GM12892 (cell line): ENCODE measurements around the gene PROM2.

ENCODE experiments used
- DNase-seq: peaks from one replicate; pipeline ENCODE4 v3.0.0; 2011; ENCODE audit not compliant: insufficient read length
- FAIRE-seq: peaks from 2 replicates; lab custom pipeline; 2011; peaks lifted over from hg19 to GRCh38; lab: Jason Lieb, UNC
- POLR2A ChIP-seq: IDR thresholded peaks from 2 replicates; pipeline ENCODE4 v1.6.1; 2011; ENCODE audit warnings: low read depth, low read length, control low read depth
- POLR2AphosphoS5 ChIP-seq: IDR thresholded peaks from 2 replicates; pipeline ENCODE4 v1.6.1; 2011; ENCODE audit warnings: low read depth, low read length, control low read depth
- TAF1 ChIP-seq: IDR thresholded peaks from 2 replicates; pipeline ENCODE4 v1.6.1; 2011; ENCODE audit warnings: low read depth, mild to moderate bottlenecking, control low read depth, low read length, borderline replicate concordance

The PROM2 gene

GRCh38 chr2:95292623-95293260 is 18.5 kb downstream of the PROM2 start:
- DNase-seq (no peak), FAIRE-seq (no peak)
- no peak for TF ChIP-seq TAF1
- TF ChIP-seq POLR2A: no peak
- no peak for TF ChIP-seq POLR2AphosphoS5

GRCh38 chr2:95294579-95295250 is 20.5 kb downstream of the PROM2 start:
- TF ChIP-seq POLR2A (no peak), TAF1 (no peak), POLR2AphosphoS5 (no peak)
- DNase-seq: no peak
- FAIRE-seq: no peak

GRCh38 chr2:95295376-95295775 is 21.1 kb downstream of the PROM2 start:
- no peak for FAIRE-seq

GRCh38 chr2:95296011-95296410 is 21.8 kb downstream of the PROM2 start:
- no peak for FAIRE-seq
- no peak for DNase-seq
- TF ChIP-seq POLR2A: no peak
- no peak for TF ChIP-seq TAF1
- no peak for TF ChIP-seq POLR2AphosphoS5

More at GRCh38 chr2:95295376-95295775, 21.1 kb downstream of the PROM2 start:
- TF ChIP-seq POLR2AphosphoS5 (no peak), TAF1 (no peak), POLR2A (no peak)
- no peak for DNase-seq

- TF ChIP-seq POLR2AphosphoS5 (no peak), TAF1 (no peak), POLR2A (no peak)
- FAIRE-seq (no peak), DNase-seq (no peak)
Measured at GRCh38 chr2:95296880-95297487, 22.7 kb downstream of the PROM2 start, which contains the start of gene KCNIP3. TSS of gene KCNIP3 (plus strand) at chr2:95297347. CDS start at chr2:95297439, 92 bp downstream.

GRCh38 chr2:95297639-95298395 is 23.6 kb downstream of the PROM2 start:
- no peak for FAIRE-seq
- DNase-seq: no peak
- TF ChIP-seq POLR2A: no peak
- TF ChIP-seq TAF1: no peak
- TF ChIP-seq POLR2AphosphoS5: no peak

- no peak for TF ChIP-seq POLR2AphosphoS5
- TF ChIP-seq POLR2A: no peak
- no peak for TF ChIP-seq TAF1
- FAIRE-seq (no peak), DNase-seq (no peak)
Measured at GRCh38 chr2:95298486-95299111, 24.4 kb downstream of the PROM2 start.

- FAIRE-seq (no peak), DNase-seq (no peak)
- TF ChIP-seq TAF1: no peak
- no peak for TF ChIP-seq POLR2AphosphoS5
- no peak for TF ChIP-seq POLR2A
Measured at GRCh38 chr2:95299961-95300360, 25.7 kb downstream of the PROM2 start.

GRCh38 chr2:95300450-95300849 is 26.2 kb downstream of the PROM2 start:
- DNase-seq: no peak
- no peak for FAIRE-seq
- no peak for TF ChIP-seq POLR2A

- DNase-seq: no peak
- FAIRE-seq: no peak
- TF ChIP-seq POLR2A (no peak), TAF1 (no peak), POLR2AphosphoS5 (no peak)
Measured at GRCh38 chr2:95301186-95301585, 26.9 kb downstream of the PROM2 start.

- TF ChIP-seq POLR2A (no peak), TAF1 (no peak), POLR2AphosphoS5 (no peak)
- FAIRE-seq: no peak
- no peak for DNase-seq
Measured at GRCh38 chr2:95301876-95302641, 27.8 kb downstream of the PROM2 start.
